Choroid plexus epithelial cell (primary cell): Measurements from ENCODE around the gene CITED4.
A peak's percentile ranks its signal among the peaks of the same experiment; 100 is the strongest.

Source experiments
- DNase-seq: peaks from one replicate; pipeline ENCODE4 v3.0.0-alpha.2; 2010; ENCODE audit warnings: low read depth
- H3K4me3 ChIP-seq: 2 replicates; pipeline ENCODE4 v1.5.1; 2011; ENCODE audit warnings: low read depth, mild to moderate bottlenecking, control low read depth, low read length, moderate library complexity
- TF ChIP-seq, protein P1 (sequence below): conservative IDR thresholded peaks from 2 replicates; pipeline ENCODE4 v1.5.1; 2011; ENCODE audit warnings: low read depth, mild to moderate bottlenecking, control low read depth, inconsistent platforms, low read length, moderate library complexity

Gene CITED4

DNA sequence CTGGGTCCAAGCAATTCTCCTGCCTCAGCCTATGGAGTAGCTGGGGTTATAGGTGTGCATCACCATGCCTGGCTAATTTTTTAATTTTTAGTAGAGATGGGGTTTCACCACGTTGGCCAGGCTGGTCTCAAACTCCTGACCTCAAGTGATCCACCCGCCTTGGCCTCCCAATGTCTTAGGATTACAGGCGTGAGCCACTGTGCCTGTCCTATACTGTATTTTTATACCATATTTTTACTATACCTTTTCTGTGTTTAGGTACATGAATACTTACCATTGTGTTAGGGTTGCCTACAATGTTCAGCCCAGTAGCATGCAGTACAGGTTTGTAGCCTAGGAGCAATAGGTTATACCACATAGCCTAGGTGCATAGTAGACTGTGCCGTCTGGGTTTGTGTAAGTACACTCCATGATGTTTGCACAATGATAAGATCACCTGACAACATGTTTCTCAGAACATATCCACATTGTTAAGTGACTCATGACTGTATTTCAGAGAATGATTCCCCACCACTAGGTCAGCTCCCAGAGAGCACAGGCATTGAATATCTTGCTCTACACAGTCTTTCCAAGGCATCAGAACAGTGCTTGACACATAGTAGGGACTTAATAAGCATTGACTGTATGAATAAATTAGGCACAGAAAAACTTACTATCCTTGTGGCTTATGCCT, 6.0 kb upstream of the CITED4 start:
- no peak overlapping the region for H3K4me3 ChIP-seq
- peak; percentile 93 for DNase-seq
- TF ChIP-seq, protein P1, sequence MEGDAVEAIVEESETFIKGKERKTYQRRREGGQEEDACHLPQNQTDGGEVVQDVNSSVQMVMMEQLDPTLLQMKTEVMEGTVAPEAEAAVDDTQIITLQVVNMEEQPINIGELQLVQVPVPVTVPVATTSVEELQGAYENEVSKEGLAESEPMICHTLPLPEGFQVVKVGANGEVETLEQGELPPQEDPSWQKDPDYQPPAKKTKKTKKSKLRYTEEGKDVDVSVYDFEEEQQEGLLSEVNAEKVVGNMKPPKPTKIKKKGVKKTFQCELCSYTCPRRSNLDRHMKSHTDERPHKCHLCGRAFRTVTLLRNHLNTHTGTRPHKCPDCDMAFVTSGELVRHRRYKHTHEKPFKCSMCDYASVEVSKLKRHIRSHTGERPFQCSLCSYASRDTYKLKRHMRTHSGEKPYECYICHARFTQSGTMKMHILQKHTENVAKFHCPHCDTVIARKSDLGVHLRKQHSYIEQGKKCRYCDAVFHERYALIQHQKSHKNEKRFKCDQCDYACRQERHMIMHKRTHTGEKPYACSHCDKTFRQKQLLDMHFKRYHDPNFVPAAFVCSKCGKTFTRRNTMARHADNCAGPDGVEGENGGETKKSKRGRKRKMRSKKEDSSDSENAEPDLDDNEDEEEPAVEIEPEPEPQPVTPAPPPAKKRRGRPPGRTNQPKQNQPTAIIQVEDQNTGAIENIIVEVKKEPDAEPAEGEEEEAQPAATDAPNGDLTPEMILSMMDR, result peak; percentile 10

DNA sequence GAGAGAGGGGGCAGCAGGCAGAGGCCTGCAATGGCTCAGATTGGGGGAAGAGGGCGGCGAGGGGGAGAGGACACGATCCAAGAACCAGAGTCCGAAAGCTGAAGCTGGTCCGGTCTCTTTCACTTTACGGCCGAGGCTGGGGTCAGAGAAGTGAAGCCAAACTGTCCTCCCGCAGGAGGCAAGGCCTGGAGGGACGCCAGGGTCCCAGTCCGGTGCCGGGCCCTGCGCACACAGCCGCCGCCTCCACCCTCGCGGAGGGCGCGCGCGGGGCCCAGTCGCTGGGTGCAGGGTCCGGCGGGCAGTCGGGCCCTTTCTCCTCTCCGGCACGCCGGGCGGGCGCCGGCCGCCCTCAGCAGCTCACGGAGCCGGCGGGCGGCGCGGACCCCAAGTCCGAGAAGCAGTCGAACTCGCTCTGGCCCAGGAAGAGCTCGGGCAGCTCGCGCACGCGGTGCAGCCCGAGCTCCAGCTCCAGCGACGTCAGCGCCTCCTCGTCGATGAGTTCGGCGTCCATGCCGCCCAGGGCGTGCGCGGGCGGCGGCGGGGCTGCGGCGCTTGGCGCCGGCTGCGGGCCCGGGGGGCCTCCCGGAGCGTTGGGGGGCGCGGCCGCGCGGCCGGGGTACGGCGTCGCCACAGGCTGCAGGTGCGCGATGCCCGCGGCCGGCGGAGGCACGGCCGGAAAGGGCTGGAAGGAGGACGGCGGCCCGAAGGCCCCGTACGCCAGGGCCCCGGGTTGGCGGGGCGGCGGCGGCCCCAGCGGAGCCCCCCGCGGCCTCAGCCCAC, 749 bp downstream of the CITED4 start:
- DNase-seq, result peak; percentile 63
- peak overlapping the region; percentile 69 for H3K4me3 ChIP-seq
- TF ChIP-seq, protein P1, result no peak

DNA sequence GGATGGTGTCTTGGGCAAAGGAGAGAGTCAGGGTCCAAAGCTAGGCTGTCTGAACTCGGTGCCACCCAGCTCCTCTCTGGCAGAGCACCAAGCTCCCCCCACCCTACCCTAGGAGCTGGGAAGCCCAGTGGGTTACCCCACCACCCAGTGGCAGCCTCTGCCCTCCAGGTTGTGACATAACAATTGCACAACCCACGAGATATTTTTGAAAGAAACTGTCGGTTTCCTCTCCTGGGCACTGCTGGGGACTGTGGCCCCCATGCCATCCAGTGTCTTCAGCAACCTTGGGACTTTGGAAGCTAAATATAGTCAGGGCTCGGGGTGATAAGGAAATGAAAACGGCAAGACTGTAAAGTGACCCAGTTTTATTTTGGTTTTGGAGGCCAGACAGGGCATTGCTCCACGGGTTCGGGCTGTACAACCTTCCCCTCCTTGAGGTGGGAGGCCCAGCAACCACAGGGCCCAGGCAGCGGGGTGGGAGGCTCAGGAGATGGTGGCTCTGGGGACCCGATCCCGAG, 1.4 kb downstream of the CITED4 start:
- peak overlapping the region; percentile 69 for H3K4me3 ChIP-seq
- TF ChIP-seq, protein P1, result no peak

DNA sequence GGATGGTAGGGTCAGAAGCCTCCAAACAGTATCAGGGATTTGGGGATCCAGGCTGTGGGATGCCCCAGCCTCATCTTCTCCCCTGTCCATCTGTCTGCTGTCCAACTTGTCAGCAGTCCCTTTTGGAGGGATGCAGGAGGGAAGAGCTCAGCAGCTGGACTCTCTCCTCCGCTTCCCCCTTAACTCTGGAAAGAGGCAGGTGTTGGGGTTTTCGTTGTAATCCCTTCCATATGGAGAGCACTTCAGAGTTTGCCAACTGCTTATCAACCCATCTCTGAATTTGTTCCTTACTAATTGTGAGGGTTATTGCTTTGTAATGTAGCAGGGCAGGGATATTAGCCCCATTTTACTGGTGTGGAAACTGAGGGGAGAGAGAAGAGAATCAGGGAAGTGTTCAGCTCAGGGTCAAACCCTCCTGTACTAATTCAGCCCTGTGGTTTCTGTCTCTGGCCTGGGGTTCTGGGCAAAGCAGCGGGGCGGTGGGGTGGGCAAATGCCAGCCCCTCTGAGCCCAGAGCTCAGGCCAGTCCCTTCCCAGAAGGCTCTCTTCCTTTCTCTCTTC, 3.2 kb downstream of the CITED4 start:
- no peak for DNase-seq
- no peak overlapping the region for H3K4me3 ChIP-seq
- TF ChIP-seq, protein P1, result no peak

More for the DNA sequence above, 1.4 kb downstream of the CITED4 start:
- no peak for DNase-seq

DNA sequence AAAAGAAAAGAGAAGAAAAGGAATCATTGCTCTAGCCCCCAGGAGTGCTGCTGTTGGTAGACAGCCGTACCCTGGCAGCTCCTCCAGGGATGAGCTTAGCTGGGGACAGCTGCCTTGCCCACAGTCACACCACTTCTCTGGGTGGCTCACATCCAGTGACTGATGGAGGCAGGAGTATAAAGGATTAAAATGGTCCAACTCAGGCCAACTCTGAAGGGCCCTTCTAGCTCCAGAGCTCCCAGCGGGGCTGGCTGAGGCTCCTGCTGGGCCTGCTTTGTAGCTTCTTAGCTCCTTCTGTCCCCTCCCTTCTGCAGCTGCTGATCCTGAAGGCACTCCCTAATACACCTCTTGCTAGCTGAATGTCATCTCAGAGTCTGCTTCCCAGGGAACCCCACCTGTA, 4.4 kb downstream of the CITED4 start:
- no peak overlapping the region for H3K4me3 ChIP-seq
- DNase-seq, result no peak
- TF ChIP-seq, protein P1, result no peak

DNA sequence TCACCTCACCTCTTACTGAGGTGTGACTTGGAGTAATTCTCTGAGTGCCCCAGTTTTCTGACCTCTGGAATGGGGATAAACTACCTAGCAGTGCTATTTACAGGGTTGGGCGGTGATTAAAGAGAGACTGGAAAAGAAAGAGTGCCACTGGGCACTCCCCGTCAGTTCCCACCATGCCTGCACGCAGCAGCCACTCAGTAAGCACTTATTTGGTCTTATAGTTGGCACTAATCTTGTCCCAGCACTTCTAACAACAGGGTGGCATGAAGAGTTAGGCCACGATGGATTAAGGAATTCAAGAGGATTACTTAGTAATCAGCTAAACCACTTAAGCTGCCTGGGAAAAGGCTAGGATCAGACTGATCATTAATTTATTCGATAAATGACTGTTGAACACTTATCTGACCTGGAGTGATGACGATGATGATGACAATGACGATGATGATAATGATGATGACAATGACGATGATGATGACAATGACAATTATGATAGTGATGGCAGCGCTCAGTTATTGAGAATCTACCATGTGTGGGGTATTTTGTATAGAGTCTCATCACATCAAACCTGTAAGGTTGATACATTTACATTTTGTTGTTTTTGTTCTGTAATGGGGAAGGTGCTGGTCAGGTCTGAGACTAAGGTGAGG, 5.4 kb downstream of the CITED4 start:
- TF ChIP-seq, protein P1, result no peak

More for the DNA sequence above, 5.4 kb downstream of the CITED4 start:
- no peak for DNase-seq
- H3K4me3 ChIP-seq, result no peak overlapping the region
